ENCODE results near the gene ACBD4. TPM values are rescaled to one million over a fixed set of nuclear protein-coding genes. Genes with fewer than 3 reads are reported as not detected.

Gene ACBD4
- total RNA-seq, 6 experiments from 2014 or later = 24.0 to 78.9 (median 56.9) TPM

DNA sequence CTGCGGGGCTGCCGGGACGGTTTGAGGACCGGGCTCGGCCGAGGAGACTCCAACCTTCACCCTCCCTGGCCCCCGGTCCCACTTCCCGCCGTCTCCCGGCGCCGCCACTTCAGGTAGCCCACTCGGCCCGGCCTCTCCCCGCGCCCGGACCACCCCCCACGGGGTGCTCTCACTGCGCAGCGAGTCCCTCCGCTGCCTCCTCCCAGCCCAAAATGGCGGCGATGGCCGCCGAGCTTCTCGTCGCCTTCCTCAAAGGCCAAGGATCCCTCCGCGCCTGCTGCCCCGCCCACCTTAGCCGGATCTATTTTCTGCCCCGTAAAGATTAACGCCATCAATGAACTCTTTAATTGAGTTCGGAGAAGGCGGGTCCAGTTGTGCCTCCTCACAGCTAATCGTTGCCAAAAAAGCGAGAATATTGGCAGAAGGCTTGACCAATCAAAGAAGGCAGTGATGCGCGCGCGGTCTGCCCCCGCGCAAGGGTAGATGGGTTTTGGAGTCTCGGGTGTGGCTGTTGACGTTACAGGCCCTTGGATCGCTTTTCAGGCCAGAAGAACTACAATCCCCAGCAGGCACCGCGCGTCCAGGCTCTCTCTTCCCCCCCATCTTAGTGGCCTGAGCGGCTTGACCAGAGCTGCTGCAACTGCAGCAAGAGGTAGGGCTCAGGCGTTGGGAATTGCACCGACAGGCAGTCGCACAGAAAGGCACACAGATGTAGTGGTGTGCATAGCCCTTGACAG is 26.0 kb downstream of the ACBD4 start, which contains the start of gene HEXIM2:
Gene HEXIM2, plus strand, starts transcription at position 588 of the 737 bp plus-strand sequence. CDS start 919 bp downstream, outside the sequence.
- Histone ChIP-seq H3K4me3 (peak within 1 kb of the TSS; percentile 89 to 91 (median 90)), H3K27me3 (no peaks in the 10 kb centered on the region), H3K4me1 (peaks cover 0 to 52% (median 12%) of the 10 kb centered on the region in 4 donors), H3K9me3 (no peaks in the 10 kb centered on the region), H3K27ac (peak within 1 kb of the TSS; percentile 100), H3K36me3 (no peaks in the 10 kb centered on the region)
- peak; percentile 96 to 98 (median 98) for DNase-seq
- peak; percentile 89 for TF ChIP-seq POLR2A (IDR thresholded peaks at IDR 0.05)
- TF ChIP-seq, protein P1, sequence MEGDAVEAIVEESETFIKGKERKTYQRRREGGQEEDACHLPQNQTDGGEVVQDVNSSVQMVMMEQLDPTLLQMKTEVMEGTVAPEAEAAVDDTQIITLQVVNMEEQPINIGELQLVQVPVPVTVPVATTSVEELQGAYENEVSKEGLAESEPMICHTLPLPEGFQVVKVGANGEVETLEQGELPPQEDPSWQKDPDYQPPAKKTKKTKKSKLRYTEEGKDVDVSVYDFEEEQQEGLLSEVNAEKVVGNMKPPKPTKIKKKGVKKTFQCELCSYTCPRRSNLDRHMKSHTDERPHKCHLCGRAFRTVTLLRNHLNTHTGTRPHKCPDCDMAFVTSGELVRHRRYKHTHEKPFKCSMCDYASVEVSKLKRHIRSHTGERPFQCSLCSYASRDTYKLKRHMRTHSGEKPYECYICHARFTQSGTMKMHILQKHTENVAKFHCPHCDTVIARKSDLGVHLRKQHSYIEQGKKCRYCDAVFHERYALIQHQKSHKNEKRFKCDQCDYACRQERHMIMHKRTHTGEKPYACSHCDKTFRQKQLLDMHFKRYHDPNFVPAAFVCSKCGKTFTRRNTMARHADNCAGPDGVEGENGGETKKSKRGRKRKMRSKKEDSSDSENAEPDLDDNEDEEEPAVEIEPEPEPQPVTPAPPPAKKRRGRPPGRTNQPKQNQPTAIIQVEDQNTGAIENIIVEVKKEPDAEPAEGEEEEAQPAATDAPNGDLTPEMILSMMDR (IDR thresholded peaks at IDR 0.05) = no peak
- ATAC-seq = peak; percentile 90 to 97 (median 92)
- intact Hi-C loops (cut with DNase I) = loop anchor here in 1 of 2 donors (5.0 kb wide), 1 partner anchor 36 kb away; no protein-coding TSS in a partner anchor
- WGBS (ENCODE audit: insufficient coverage, low coverage, low lambda C conversion rate, missing lambda C conversion rate) = 0% methylated on average over 19 of the region's 53 CpGs

DNA sequence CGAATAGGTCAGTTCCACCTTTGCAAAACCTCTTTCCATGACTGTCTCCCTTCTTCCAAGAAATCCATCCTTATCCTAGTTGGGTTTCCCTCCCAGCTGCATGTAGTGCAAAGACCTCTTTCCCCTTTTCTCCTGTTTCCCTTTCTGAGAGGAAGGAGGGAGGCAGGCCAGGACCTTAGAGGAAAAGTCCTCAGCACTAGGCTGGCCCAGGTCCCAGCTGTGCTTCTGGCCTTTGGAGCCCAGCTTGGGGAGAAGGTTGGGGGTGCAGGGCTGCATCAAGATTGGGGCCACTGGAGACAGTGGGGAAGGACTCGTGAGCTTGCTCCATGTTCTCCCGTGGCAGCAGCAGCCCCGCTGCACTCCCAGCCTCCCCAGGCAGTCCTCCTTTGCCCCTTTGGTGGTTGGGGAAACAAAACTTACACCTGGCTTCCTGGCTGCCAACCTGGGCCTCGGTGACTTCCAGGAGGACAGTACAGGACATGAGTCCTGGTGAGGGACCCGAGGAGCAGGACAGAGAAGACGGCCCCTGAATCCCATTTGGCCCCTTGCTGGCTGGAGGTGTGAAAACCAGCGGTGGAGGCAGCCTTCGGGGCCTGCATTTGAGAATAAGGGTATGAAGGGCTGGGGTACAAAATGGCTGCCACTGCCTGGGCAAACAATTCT is 26.7 kb downstream of the ACBD4 start:
- Histone ChIP-seq H3K27me3 (no peaks in the 10 kb centered on the region), H3K4me3 (peak overlapping the region; percentile 28 to 47 (median 37)), H3K36me3 (no peaks in the 10 kb centered on the region), H3K4me1 (peaks cover 0 to 52% (median 12%) of the 10 kb centered on the region in 4 donors), H3K27ac (peak overlapping the region; percentile 2 to 81 (median 17)), H3K9me3 (no peaks in the 10 kb centered on the region)
- intact Hi-C loops (cut with DNase I) = loop anchor here in 1 of 2 donors (5.0 kb wide), 1 partner anchor 35 kb away; no protein-coding TSS in a partner anchor
- 0% methylated on average over 1 of the region's 9 CpGs for WGBS (ENCODE audit: insufficient coverage, low coverage, low lambda C conversion rate, missing lambda C conversion rate)
- ATAC-seq (no peak), DNase-seq (peak in 1 of 3 donors; percentile 61)
- TF ChIP-seq, protein P1 (IDR thresholded peaks at IDR 0.05) = no peak
- TF ChIP-seq POLR2A (IDR thresholded peaks at IDR 0.05) = no peak

DNA sequence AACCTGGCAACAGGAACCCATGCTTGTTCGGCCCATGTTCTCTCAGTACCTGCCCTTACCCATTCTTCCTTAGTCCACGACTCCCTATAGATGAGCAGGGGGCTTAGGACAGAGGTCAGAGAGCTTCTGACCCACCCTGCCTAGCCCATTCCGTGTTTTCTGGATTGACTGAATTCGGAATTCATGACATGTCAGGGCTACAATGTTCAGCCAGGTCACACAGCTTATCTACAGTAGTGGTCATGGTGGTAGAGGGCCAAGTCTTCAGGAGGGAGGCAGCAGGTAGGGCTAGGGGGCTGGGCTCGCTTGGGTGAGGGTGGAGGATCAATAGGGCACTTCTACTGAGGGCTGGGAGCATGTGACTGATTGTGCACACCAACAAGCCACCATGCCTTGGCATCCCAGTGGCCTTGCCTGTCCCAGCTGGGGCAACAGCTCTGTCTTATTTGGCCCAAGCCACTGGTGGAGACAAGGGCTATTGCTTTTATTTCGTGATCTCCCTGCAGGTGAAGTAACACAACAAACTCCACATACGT is 29.3 kb downstream of the ACBD4 start:
- TF ChIP-seq, protein P1 (IDR thresholded peaks at IDR 0.05) = no peak
- no peak for TF ChIP-seq POLR2A (IDR thresholded peaks at IDR 0.05)
- H3K27me3 ChIP-seq = no peaks in the 10 kb centered on the region
- ATAC-seq (peak in 1 of 4 donors; percentile 7), DNase-seq (peak in 1 of 3 donors; percentile 77)
- H3K4me1 ChIP-seq = peaks cover 0 to 34% (median 9%) of the 10 kb centered on the region in 4 donors
- H3K36me3 ChIP-seq = peaks cover 0 to 3% (median 0%) of the 10 kb centered on the region in 4 donors
- H3K4me3 ChIP-seq = no peak overlapping the region
- intact Hi-C loops (cut with DNase I) = loop anchor here in 1 of 2 donors (5.0 kb wide), 1 partner anchor 32 kb away; no protein-coding TSS in a partner anchor
- H3K9me3 ChIP-seq = no peaks in the 10 kb centered on the region
- 60% methylated on average over 4 of the region's 7 CpGs for WGBS (ENCODE audit: insufficient coverage, low coverage, low lambda C conversion rate, missing lambda C conversion rate)
- H3K27ac ChIP-seq = peak overlapping the region in 1 of 3 donors; percentile 40

DNA sequence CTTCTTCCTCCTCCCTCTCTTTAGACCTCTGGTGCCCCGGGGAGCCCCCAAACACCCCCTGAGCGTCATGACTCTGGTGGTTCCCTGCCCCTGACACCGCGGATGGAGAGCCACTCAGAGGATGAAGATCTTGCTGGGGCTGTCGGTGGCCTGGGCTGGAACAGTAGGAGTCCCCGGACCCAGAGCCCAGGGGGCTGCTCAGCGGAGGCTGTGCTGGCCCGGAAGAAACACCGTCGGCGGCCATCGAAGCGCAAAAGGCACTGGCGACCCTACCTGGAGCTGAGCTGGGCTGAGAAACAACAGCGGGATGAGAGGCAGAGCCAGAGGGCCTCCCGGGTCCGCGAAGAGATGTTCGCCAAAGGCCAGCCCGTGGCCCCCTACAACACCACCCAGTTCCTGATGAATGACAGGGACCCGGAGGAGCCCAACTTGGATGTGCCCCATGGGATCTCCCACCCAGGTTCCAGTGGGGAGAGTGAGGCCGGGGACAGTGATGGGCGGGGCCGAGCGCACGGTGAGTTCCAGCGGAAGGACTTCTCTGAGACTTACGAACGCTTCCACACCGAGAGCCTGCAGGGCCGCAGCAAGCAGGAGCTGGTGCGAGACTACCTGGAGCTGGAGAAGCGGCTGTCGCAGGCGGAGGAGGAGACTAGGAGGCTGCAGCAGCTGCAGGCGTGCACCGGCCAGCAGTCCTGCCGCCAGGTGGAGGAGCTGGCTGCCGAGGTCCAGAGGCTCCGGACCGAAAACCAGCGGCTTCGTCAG is 33.7 kb downstream of the ACBD4 start:
- no peak for ATAC-seq
- H3K36me3 ChIP-seq = peaks cover 0 to 3% (median 0%) of the 10 kb centered on the region in 4 donors
- H3K27ac ChIP-seq = no peak overlapping the region
- no peak for DNase-seq
- no peaks in the 10 kb centered on the region for H3K9me3 ChIP-seq
- intact Hi-C loops (cut with DNase I) = no loop called here
- H3K4me1 ChIP-seq = peaks cover 0 to 35% (median 9%) of the 10 kb centered on the region in 4 donors
- no peak overlapping the region for H3K4me3 ChIP-seq
- TF ChIP-seq, protein P1 (IDR thresholded peaks at IDR 0.05) = no peak
- no peak for TF ChIP-seq POLR2A (IDR thresholded peaks at IDR 0.05)
- no peaks in the 10 kb centered on the region for H3K27me3 ChIP-seq
- WGBS (ENCODE audit: insufficient coverage, low coverage, low lambda C conversion rate, missing lambda C conversion rate) = 92% methylated on average over 14 of the region's 43 CpGs
